Hepatocyte (in vitro differentiated cells): ENCODE data around the gene RNASE4.

Source experiments
- CTCF ChIP-seq: fragments of 200-600 bp; sonication (generic); IDR thresholded peaks from 2 replicates; pipeline ENCODE4 v1.5.1; 2016; ENCODE audit warnings: antibody characterized with exemption, mild to moderate bottlenecking; ENCODE audit not compliant: poor library complexity
- EZH2 ChIP-seq: fragments of 200-600 bp; sonication (generic); IDR thresholded peaks from 2 replicates; pipeline ENCODE4 v1.6.1; 2016; ENCODE audit warnings: antibody characterized with exemption, mild to moderate bottlenecking, borderline replicate concordance
- EZH2phosphoT487 ChIP-seq: fragments of 200-600 bp; sonication (generic); IDR thresholded peaks from one replicate; pipeline ENCODE4 v1.6.1; 2018; ENCODE audit warnings: antibody characterized with exemption, mild to moderate bottlenecking, low read depth, moderate library complexity; ENCODE audit not compliant: unreplicated experiment, severe bottlenecking

DNA sequence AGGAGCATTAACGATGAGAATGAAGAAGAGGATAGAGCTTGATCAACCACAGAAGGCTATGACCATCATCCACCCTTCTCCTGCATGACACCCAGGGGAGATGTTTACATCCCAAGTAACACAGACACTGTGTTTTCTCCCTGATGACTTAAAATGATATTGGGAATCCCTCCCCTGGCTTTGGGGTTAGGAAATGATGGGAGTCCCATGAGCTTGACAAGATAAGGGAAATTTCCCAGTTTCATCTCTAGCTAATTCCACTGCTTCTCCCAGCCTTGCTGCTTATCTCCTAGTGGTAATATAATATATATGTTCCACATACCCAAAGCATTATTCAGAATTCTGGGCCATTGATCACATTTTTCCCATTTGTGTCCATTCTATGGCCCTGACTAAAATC, 38.9 kb upstream of the RNASE4 start:
- no peak for TF ChIP-seq CTCF
- TF ChIP-seq EZH2: no peak
- TF ChIP-seq EZH2phosphoT487: no peak
